A549 treated with Mapracorat at 1 μM for 4 hours (cell line): ENCODE results near the gene ATG16L2. TPM values are rescaled to one million over a fixed set of nuclear protein-coding genes. Genes with fewer than 3 reads are reported as not detected.

ENCODE experiments used
- total RNA-seq: library from RNA; stranded (reverse); fragments of 200-300 nt; extraction: Qiagen RNA extraction; gene quantifications from 5 replicates; pipeline ENCODE4 v1.2.3, GENCODE V29; 2022

ATG16L2 gene, protein sequence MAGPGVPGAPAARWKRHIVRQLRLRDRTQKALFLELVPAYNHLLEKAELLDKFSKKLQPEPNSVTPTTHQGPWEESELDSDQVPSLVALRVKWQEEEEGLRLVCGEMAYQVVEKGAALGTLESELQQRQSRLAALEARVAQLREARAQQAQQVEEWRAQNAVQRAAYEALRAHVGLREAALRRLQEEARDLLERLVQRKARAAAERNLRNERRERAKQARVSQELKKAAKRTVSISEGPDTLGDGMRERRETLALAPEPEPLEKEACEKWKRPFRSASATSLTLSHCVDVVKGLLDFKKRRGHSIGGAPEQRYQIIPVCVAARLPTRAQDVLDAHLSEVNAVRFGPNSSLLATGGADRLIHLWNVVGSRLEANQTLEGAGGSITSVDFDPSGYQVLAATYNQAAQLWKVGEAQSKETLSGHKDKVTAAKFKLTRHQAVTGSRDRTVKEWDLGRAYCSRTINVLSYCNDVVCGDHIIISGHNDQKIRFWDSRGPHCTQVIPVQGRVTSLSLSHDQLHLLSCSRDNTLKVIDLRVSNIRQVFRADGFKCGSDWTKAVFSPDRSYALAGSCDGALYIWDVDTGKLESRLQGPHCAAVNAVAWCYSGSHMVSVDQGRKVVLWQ
- 2.9 to 4.7 TPM (median 3.5 TPM) in 5 replicates for total RNA-seq

DNA sequence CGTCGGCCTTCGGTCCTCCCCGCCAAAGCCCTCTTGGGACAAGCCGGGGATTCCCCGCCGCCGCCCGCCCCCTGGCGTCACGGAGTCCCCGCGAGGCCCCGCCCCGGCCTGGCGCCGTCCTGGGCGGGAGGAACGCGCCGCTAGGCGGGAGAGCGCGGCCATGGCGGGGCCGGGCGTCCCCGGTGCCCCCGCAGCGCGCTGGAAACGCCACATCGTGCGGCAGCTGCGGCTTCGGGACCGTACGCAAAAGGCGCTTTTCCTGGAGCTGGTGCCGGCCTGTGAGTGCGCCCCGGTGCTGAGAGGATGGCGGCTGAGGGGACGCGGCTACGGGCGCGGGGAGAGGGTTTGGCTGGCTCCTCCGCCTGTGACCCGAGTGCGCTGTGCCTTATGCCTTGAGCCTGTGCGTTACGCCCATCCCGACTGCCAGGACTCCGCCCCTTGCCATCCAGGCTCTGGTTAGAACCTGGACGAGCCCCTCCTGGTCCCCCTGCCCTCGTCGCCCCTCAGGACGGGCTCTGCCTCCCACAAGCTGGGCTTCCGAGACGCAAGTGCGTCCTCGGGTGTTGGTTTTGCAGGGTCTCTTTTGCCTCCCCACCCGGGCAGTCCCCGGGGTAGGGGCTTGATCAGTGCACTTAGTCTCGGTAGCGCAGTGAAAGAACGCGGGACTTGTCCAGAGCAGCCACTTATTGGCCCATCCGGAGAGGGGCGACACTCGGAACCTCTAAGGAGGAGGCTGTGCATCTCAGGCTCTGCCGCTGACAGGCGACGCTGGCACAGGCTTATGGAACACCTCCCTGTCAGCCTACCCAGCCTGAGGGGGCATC lies at the start of gene ATG16L2:
Gene ATG16L2 (plus strand): TSS at position 126 of the 824 bp plus-strand sequence. CDS start 35 bp downstream, at position 161.

DNA sequence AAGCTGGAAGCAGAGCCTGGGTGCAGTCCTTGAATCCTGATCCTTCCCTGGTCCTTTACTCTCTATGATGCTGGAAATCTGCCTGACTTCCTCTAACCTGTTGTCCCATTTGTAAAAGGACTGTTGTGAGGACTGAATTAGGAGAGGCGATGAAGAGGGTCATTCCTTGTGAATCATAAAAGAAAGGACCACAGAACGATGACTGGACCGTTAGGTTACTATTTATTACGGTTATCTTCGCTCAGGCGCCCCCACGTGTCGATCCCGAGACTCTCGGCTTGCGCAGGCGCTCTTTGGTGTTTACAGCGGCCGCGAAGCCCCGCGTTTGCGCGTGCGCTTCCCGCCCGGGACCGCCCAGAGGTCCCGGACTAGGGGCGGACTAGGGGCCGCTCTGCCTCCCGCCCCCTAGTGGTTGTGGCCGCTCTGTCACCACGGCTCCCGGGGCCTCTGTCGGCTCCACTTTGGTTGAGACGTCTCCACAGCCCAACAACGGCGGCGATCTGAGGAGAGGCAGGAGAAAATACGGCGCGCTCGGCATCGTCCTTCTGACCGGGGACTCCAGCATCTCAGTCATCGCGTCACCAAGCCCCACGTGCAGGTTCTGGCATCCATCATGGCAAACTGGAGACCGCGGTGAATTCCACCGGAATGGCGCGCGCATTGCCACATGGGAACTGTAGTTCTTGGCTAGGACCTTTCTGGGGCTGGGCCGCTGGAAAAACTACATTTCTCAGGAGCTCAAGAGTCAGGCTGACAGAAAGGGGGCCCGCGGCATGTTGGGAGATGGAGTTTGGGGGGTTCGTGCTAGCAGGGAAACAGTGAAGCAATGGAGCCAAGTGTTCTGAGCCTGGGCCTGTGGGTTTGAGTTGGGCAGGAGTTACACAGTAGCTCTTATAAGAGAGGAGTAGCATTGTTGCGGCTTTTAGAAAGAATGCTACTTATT lies 20.5 kb upstream of the ATG16L2 start, which contains the start of gene STARD10:
Gene STARD10 (minus strand): TSS at position 623 of the 943 bp plus-strand sequence. CDS start 12,866 bp downstream, outside the sequence.

Other genes starting within 250 kb of the ATG16L2 start
- 1.0 to 2.6 TPM (median 1.9 TPM) in 5 replicates for gene PDE2A, start 140.0 kb upstream of the ATG16L2 start, total RNA-seq
- gene ARAP1, start 62.0 kb upstream of the ATG16L2 start, total RNA-seq = 20.0 to 31.4 TPM (median 26.5 TPM) in 5 replicates
- gene STARD10, start 20.4 kb upstream of the ATG16L2 start, total RNA-seq = 15.0 to 18.8 TPM (median 18.8 TPM) in 5 replicates